Neuron (in vitro differentiated cells): Measurements from ENCODE around the gene STRIP2.
"Not testable (repeated sequence)": the region's sequence is repeated elsewhere in the genome, so short reads cannot be mapped to it uniquely, and the experiment has no call there.

ENCODE experiments used
- H2AFZ ChIP-seq: one replicate; pipeline ENCODE4 v1.6.1; 2013; ENCODE audit warnings: low read depth, mild to moderate bottlenecking, inconsistent platforms, low read length, moderate library complexity
- H3K27me3 ChIP-seq: one replicate; pipeline ENCODE4 v1.6.1; 2013; ENCODE audit warnings: low read length; ENCODE audit not compliant: insufficient read depth
- H3K36me3 ChIP-seq: one replicate; pipeline ENCODE4 v1.6.1; 2013; ENCODE audit warnings: low read length; ENCODE audit not compliant: insufficient read depth
- H3K4me1 ChIP-seq: one replicate; pipeline ENCODE4 v1.6.1; 2013; ENCODE audit warnings: low read length; ENCODE audit not compliant: insufficient read depth
- H3K4me3 ChIP-seq: 2 replicates; pipeline ENCODE4 v1.5.1; 2013; ENCODE audit warnings: mild to moderate bottlenecking, low read length, moderate library complexity
- H3K9me3 ChIP-seq: one replicate; pipeline ENCODE4 v1.6.1; 2013; ENCODE audit warnings: low read length

The STRIP2 gene

DNA sequence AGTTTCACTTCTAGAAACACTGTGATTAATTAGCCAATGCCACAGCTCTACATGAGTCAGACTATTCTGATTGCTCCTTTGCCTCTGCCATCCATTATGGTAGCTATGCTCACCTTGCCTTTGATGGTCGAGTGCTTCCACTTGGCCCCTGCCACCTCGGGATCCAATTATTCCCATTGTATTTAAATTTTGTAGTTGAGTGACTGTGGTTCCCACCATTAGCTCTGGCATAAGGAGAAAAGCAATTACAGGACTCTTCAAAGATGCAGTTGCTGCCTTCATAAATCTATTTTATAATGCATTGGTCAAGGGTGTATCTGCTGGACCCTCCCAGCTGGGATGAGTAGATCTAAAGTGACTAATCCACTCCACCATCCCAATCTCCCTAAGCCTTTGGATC, 14.4 kb downstream of the STRIP2 start:
- H3K4me1 ChIP-seq, H2AFZ ChIP-seq, H3K27me3 ChIP-seq, H3K4me3 ChIP-seq: not testable (repeated sequence)
- H3K36me3 ChIP-seq = peaks cover 49% of the 10 kb centered on the region
- H3K9me3 ChIP-seq = peaks cover 27% of the 10 kb centered on the region

DNA sequence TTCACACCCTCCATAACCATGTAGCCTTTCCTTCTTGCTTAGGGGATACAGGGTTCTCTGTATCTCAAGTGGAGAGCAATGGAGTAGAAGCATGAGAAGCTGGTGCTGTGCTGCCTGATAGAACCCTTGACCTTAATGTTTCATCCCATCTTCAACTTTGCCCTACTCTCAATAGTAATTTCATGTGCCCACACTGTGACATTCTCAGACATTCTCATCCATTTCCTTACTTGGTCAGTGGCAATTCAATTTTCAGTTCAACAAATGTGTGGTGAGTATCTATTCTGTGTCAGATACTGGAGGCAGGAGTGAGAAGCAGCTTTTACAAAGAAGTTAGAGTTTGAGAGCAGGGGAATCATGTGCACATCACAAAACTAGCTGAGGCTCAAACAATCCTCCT, 16.1 kb downstream of the STRIP2 start:
- Histone ChIP-seq H3K9me3 (peaks cover 29% of the 10 kb centered on the region), H3K4me1 (peaks cover 5% of the 10 kb centered on the region), H3K4me3 (no peak overlapping the region), H3K27me3 (no peaks in the 10 kb centered on the region), H2AFZ (no peak overlapping the region), H3K36me3 (peaks cover 47% of the 10 kb centered on the region)

DNA sequence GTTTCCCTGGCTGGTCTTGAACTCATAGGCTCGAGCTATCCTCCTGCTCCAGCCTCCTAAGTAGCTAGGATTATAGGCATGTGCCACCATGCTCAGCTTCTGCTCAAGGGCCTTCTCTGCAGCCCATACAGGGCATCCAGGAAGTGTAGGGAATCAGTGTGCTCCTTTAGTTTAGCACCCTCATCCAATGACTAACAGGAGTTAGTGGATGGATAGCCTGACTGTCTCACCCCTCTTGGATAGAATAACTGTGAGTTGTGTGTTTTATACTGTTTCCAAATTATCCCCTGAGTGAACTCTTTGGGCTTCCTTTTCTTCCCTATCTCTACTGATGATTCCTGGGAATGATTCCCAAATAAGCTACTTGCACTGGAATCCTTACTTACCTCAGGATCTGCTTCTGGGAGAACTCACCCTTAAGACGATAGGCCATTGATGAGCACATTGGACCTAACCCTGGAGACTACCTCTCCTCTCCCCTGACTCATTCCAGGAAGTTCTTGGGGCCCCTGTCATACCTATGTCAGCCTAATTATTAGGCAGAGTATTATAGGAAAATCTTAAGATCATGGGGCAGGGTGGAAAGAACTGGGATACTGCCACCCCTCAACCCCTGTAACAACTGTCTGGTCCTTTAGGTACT, 18.5 kb downstream of the STRIP2 start:
- Histone ChIP-seq H3K4me3 (no peak overlapping the region), H3K9me3 (peaks cover 15% of the 10 kb centered on the region), H3K27me3 (no peaks in the 10 kb centered on the region), H2AFZ (no peak overlapping the region), H3K4me1 (peaks cover 6% of the 10 kb centered on the region), H3K36me3 (peaks cover 56% of the 10 kb centered on the region)

DNA sequence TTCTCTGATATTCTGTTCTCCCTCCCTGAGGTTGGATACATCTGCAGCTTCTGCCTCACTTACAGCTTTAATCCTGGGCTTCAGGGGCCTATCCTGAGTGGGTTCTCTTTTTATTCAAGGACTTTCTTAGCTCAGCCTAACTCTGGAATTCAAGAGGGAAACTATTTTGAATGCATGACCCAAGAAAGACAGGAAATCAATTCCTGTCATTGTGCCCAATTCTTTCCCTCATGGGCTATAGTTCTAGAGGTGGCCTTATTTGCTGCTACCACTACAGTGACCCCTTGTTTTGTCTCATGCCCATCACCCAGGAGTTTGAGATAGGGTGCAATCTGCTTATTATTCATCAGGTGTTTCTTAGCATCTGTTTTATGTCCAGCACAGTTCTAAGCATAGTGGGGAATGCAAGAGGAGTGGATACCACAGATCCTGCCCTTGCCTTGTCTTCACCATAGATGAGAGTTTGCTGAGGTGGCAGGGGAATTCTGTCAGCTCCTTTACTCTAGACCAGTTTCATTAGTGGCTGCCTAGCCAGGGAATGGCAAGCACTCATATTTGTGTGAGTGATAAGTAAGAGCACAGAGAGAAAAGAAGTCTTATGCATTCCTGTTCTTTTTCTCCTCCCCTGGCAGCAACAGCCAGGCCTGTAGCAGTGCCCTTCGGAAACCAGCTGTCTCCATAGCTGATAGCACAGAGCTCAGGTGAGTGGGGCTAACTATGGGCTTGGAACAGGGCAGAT, 19.4 kb downstream of the STRIP2 start:
- H2AFZ ChIP-seq = no peak overlapping the region
- H3K27me3 ChIP-seq = no peaks in the 10 kb centered on the region
- H3K4me1 ChIP-seq = peaks cover 6% of the 10 kb centered on the region
- H3K9me3 ChIP-seq = peaks cover 12% of the 10 kb centered on the region
- H3K36me3 ChIP-seq = peaks cover 63% of the 10 kb centered on the region
- no peak overlapping the region for H3K4me3 ChIP-seq

DNA sequence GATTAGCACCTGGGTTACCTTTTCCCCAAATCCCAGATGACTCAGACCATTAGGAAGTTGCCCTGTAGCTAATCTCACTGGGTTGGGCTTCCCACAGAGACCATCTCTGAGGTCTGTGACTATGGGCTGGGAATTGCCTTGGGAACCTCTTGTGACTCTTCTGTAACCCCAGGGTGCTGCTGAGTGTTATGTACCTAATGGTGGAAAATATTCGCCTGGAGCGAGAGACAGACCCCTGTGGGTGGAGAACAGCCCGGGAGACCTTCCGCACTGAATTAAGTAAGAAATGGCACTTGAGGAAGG, 20.0 kb downstream of the STRIP2 start:
- no peaks in the 10 kb centered on the region for H3K27me3 ChIP-seq
- peaks cover 7% of the 10 kb centered on the region for H3K9me3 ChIP-seq
- peaks cover 6% of the 10 kb centered on the region for H3K4me1 ChIP-seq
- no peak overlapping the region for H3K4me3 ChIP-seq
- H2AFZ ChIP-seq = no peak overlapping the region
- H3K36me3 ChIP-seq = peaks cover 66% of the 10 kb centered on the region

DNA sequence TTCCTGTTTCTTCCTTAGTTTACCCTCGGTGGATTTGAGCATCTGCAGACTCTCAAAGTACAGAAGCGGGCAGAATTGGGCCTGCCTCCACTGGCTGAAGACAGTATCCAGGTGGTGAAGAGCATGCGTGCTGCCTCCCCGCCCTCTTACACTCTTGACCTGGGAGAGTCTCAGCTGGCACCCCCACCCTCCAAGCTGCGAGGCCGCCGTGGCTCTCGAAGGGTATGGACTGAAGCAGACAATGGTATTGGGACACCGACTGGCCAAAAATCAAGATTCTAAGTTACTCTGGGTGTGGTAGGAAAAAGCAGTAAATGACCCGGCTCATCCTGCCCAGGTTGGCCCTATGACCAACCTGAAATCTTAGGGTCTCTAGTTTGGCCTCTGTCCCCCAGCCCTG, 22.2 kb downstream of the STRIP2 start:
- Histone ChIP-seq H3K9me3 (peaks cover 2% of the 10 kb centered on the region), H3K36me3 (peaks cover 82% of the 10 kb centered on the region), H3K4me3 (no peak overlapping the region), H3K27me3 (no peaks in the 10 kb centered on the region), H2AFZ (no peak overlapping the region), H3K4me1 (peaks cover 6% of the 10 kb centered on the region)

DNA sequence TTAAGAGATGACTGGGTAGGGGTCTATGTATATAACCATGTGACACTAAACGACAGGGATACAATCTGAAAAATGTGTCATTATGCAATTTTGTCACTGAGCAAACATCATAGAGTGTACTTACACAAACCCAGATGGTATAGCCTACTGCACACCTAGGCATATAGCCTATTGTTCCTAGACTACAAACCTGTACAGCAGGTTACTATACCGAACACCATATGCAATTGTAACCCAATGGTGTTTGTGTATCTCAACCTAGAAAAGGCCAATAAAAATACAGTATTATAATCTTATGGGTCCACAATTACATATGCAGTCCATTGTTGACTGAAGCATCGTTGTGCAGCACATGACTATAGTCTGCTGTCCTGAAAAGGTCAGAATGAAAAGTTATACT, 22.9 kb downstream of the STRIP2 start:
- H3K36me3 ChIP-seq = peaks cover 83% of the 10 kb centered on the region
- no peak overlapping the region for H3K4me3 ChIP-seq
- H3K27me3 ChIP-seq = no peaks in the 10 kb centered on the region
- peaks cover 2% of the 10 kb centered on the region for H3K9me3 ChIP-seq
- peaks cover 6% of the 10 kb centered on the region for H3K4me1 ChIP-seq
- H2AFZ ChIP-seq = no peak overlapping the region

DNA sequence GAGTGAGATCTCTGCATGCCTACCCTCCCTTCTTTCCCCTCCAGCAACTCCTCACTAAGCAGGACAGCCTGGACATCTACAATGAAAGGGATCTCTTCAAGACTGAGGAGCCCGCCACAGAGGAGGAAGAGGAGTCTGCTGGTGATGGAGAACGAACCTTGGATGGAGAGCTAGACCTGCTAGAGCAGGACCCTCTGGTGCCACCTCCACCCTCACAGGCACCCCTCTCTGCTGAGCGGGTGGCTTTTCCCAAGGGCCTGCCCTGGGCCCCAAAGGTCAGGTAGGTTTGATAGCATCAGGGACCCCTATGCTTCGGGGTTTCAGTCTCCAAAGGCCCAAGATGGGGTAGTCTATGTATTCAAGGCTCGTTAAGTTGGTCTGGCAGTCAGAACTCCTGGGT, 23.9 kb downstream of the STRIP2 start:
- H3K4me3 ChIP-seq = no peak overlapping the region
- peaks cover 6% of the 10 kb centered on the region for H3K4me1 ChIP-seq
- peaks cover 83% of the 10 kb centered on the region for H3K36me3 ChIP-seq
- no peak overlapping the region for H2AFZ ChIP-seq
- H3K27me3 ChIP-seq = no peaks in the 10 kb centered on the region
- peaks cover 2% of the 10 kb centered on the region for H3K9me3 ChIP-seq

DNA sequence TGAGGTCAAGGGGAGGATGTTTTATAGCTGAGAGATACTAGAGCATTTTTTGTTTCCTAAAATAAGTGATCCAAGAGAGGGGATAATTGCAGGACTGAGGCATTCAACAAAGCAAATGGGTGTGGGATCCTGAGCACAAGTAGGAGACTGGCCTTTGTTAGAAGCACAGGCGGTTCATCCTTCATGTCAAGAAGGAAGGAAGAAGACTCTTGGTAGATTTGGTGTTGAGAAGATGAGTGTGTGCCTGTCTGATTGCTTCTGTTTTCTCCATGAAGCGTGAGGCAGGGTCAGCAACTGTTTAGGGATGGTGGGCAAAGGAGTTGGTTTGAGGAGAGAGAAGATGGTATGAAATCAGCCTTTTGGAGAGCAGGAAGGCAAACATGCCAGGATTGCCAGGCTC, 27.6 kb downstream of the STRIP2 start:
- no peaks in the 10 kb centered on the region for H3K27me3 ChIP-seq
- H3K36me3 ChIP-seq = peaks cover 84% of the 10 kb centered on the region

DNA sequence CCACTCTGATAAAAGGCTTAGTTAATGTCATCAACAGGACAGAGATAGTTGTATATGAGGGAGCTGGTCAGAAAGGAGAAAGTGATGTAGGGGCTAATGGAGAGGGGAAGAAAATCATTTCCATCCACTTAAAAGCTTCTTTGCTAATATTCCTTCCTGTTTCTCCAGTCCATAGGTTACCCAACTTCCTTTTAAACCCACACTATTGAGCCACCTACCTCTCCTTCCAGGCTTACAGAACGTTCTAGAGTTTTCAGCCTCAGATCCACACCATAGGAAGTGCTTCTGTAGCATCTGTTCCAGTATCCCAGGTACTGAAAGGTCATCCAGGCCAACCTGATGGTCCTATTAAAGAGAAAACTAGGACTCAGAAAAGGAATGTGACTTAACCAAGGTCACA, 28.2 kb downstream of the STRIP2 start:
- Histone ChIP-seq H3K4me1 (no peaks in the 10 kb centered on the region), H3K9me3 (no peaks in the 10 kb centered on the region), H3K36me3 (peaks cover 79% of the 10 kb centered on the region), H2AFZ (no peak overlapping the region), H3K4me3 (no peak overlapping the region), H3K27me3 (no peaks in the 10 kb centered on the region)

More for the DNA sequence above, 27.6 kb downstream of the STRIP2 start:
- no peak overlapping the region for H2AFZ ChIP-seq
- H3K9me3 ChIP-seq = no peaks in the 10 kb centered on the region
- H3K4me1 ChIP-seq = no peaks in the 10 kb centered on the region
- no peak overlapping the region for H3K4me3 ChIP-seq

DNA sequence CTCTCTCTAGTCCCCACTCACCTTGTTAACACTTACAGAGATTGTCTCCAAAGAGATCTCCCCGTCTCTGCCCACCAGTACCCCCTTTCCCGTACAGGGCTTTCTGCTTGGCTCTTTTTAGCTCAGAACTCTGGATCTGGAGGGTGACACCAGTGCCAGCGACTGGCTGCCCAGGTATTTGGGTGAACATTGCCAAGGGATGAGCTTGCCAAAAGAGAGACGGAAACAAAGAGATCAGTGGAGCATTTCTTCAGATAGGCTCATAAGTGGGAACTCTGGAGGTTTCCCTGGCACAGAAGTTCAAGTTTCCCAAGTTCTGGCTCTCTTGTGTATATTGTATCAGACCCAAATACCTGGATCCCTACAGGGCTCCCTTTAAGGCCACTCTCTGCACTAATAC, 30.0 kb downstream of the STRIP2 start:
- H3K27me3 ChIP-seq = no peaks in the 10 kb centered on the region
- H3K4me1 ChIP-seq = no peaks in the 10 kb centered on the region
- no peak overlapping the region for H2AFZ ChIP-seq
- H3K9me3 ChIP-seq = no peaks in the 10 kb centered on the region
- no peak overlapping the region for H3K4me3 ChIP-seq
- H3K36me3 ChIP-seq = peaks cover 74% of the 10 kb centered on the region

DNA sequence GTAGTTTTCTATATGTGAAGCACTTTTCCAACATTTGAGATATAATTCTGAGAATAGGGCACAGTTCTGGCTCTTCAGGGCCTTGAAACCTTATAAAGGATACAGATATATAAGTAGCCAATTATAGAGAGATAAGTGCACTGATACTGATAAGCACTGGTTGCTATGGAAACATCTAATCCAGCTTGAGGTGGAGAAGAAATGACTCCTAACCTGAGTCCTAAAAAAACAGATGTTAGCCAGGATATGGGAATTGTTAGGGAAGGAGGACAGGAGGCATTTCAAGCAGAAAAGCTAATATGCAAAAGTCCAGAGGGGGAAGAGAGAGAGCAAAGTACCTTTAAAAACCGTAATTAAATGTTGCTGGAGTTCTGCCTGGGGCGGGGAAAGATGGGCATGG, 30.8 kb downstream of the STRIP2 start:
- Histone ChIP-seq H3K9me3 (no peaks in the 10 kb centered on the region), H3K4me3 (no peak overlapping the region), H3K27me3 (no peaks in the 10 kb centered on the region), H3K4me1 (no peaks in the 10 kb centered on the region), H2AFZ (no peak overlapping the region), H3K36me3 (peaks cover 70% of the 10 kb centered on the region)

DNA sequence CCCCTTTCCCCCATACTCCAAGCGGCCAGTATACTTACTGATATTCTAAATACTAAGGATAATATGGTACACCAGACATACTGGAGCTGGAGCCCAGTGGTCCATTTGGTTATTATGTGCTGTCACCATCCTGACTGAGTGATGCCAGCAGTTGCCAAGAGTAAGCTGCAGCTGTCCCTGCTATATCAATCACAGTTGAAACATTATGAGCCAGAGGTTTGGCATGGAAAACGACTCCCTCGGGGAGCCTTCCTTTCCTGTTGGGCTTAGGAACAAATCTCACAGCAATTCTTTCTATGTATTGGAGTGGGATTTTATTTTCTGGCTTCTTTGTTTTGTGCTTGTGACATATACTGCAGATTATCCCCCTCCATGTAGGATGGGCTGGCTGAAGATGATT, 32.6 kb downstream of the STRIP2 start:
- H3K4me3 ChIP-seq = no peak overlapping the region
- H3K9me3 ChIP-seq = no peaks in the 10 kb centered on the region
- peaks cover 53% of the 10 kb centered on the region for H3K36me3 ChIP-seq
- H3K4me1 ChIP-seq = no peaks in the 10 kb centered on the region
- no peak overlapping the region for H2AFZ ChIP-seq
- H3K27me3 ChIP-seq = no peaks in the 10 kb centered on the region

DNA sequence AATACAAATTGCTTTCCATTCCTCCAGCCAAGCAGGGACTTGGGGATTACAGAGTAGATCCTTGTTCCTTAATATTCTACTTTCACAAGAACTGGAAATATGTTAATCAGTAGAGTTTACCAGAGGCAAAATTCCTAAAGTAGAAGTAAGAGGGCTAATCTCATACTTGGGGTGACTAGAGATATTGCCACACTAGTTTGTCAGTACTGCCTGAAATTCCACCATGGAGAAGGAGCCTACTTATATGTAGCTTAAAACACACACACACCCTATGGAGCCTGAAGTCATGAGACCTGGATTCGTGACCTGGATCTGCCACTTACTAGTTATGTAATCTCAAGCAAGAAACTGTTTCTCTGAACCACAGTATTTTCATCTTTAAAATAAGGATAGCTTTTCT, 33.9 kb downstream of the STRIP2 start:
- Histone ChIP-seq H3K4me3 (no peak overlapping the region), H2AFZ (no peak overlapping the region), H3K9me3 (no peaks in the 10 kb centered on the region), H3K4me1 (no peaks in the 10 kb centered on the region), H3K27me3 (no peaks in the 10 kb centered on the region), H3K36me3 (peaks cover 40% of the 10 kb centered on the region)
